NOMO-1 treated with dmso at 0.1 percent for 144 hours (cell line): ENCODE data around the gene DDX10.
"Not testable (repeated sequence)": the region's sequence is repeated elsewhere in the genome, so short reads cannot be mapped to it uniquely, and the experiment has no call there.

Source experiments
- DNase-seq: peaks from one replicate; lab custom pipeline; 2025; ENCODE audit not compliant: unreplicated experiment; lab: John Stamatoyannopoulos, UW

Gene DDX10

GRCh38 chr11:108813086-108813485 lies 148.2 kb downstream of the DDX10 start:
- DNase-seq = no peak

- DNase-seq = no peak
Observed at GRCh38 chr11:108817976-108818375, 153.1 kb downstream of the DDX10 start.

GRCh38 chr11:108818971-108819370 lies 154.1 kb downstream of the DDX10 start:
- no peak for DNase-seq

GRCh38 chr11:108819957-108820356 lies 155.1 kb downstream of the DDX10 start:
- no peak for DNase-seq

GRCh38 chr11:108823960-108824359 lies 159.1 kb downstream of the DDX10 start:
- DNase-seq = not testable (repeated sequence)

GRCh38 chr11:108824545-108824944 lies 159.7 kb downstream of the DDX10 start:
- DNase-seq = no peak

- no peak for DNase-seq
Observed at GRCh38 chr11:108825381-108825780, 160.5 kb downstream of the DDX10 start.

GRCh38 chr11:108826136-108826535 lies 161.3 kb downstream of the DDX10 start:
- DNase-seq = no peak

- no peak for DNase-seq
Observed at GRCh38 chr11:108835624-108836023, 170.8 kb downstream of the DDX10 start.

GRCh38 chr11:108836541-108836940 lies 171.7 kb downstream of the DDX10 start:
- no peak for DNase-seq

GRCh38 chr11:108838102-108838791 lies 173.4 kb downstream of the DDX10 start:
- DNase-seq = no peak

GRCh38 chr11:108838792-108839105 lies 173.9 kb downstream of the DDX10 start:
- no peak for DNase-seq

- DNase-seq = no peak
Observed at GRCh38 chr11:108846009-108846408, 181.1 kb downstream of the DDX10 start.

GRCh38 chr11:108847298-108847990 lies 182.6 kb downstream of the DDX10 start:
- DNase-seq = no peak

- no peak for DNase-seq
Observed at GRCh38 chr11:108851781-108852180, 186.9 kb downstream of the DDX10 start.

GRCh38 chr11:108852701-108853100 lies 187.8 kb downstream of the DDX10 start:
- no peak for DNase-seq

GRCh38 chr11:108853151-108853550 lies 188.3 kb downstream of the DDX10 start:
- no peak for DNase-seq

GRCh38 chr11:108853864-108854263 lies 189.0 kb downstream of the DDX10 start:
- no peak for DNase-seq

GRCh38 chr11:108854346-108854745 lies 189.5 kb downstream of the DDX10 start:
- no peak for DNase-seq

- DNase-seq = no peak
Observed at GRCh38 chr11:108857382-108857781, 192.5 kb downstream of the DDX10 start.

GRCh38 chr11:108858622-108859021 lies 193.8 kb downstream of the DDX10 start:
- no peak for DNase-seq

GRCh38 chr11:108859510-108859909 lies 194.6 kb downstream of the DDX10 start:
- no peak for DNase-seq

- DNase-seq = no peak
Observed at GRCh38 chr11:108863528-108863927, 198.7 kb downstream of the DDX10 start.
